Small intestine (tissue), 7 donors: ENCODE results near the gene DIPK1A. TPM values are rescaled to one million over a fixed set of nuclear protein-coding genes. Genes with fewer than 3 reads are reported as not detected.

Source experiments
- DNase-seq, 2 donors: peaks; one replicate each; pipeline versions ENCODE4 v3.0.0 to v3.0.0-alpha.2; 2013
- FAIRE-seq: peaks from 2 replicates; lab custom pipeline; 2012; peaks lifted over from hg19 to GRCh38; lab: Jason Lieb, UNC
- H3K27ac ChIP-seq, 3 donors: one replicate each; pipeline ENCODE4 v1.5.1; 2013; ENCODE audit warnings: low read length in 2 of 3, mild to moderate bottlenecking in 2 of 3, control low read depth in 1 of 3, inconsistent platforms in 1 of 3, low read depth in 1 of 3, moderate library complexity in 1 of 3
- H3K27me3 ChIP-seq, 3 donors: one replicate each; pipeline ENCODE4 v1.6.1; 2013; ENCODE audit warnings: low read length in 3 of 3, inconsistent platforms in 1 of 3; ENCODE audit not compliant: control insufficient read depth in 3 of 3, insufficient read depth in 3 of 3
- H3K36me3 ChIP-seq, 3 donors: one replicate each; pipeline ENCODE4 v1.6.1; 2013; ENCODE audit warnings: low read length in 3 of 3, inconsistent platforms in 1 of 3, low read depth in 1 of 3, mild to moderate bottlenecking in 1 of 3, moderate library complexity in 1 of 3; ENCODE audit not compliant: control insufficient read depth in 3 of 3, insufficient read depth in 2 of 3
- H3K4me1 ChIP-seq, 3 donors: one replicate each; pipeline ENCODE4 v1.6.1; 2013; ENCODE audit warnings: low read length in 2 of 3, inconsistent platforms in 1 of 3, low read depth in 1 of 3, mild to moderate bottlenecking in 1 of 3, moderate library complexity in 1 of 3; ENCODE audit not compliant: control insufficient read depth in 3 of 3, insufficient read depth in 2 of 3
- H3K4me3 ChIP-seq, 3 donors: one replicate each; pipeline ENCODE4 v1.5.1; 2013; ENCODE audit warnings: low read length in 3 of 3, control low read depth in 1 of 3, inconsistent platforms in 1 of 3, low read depth in 1 of 3, mild to moderate bottlenecking in 1 of 3, moderate library complexity in 1 of 3
- H3K9me3 ChIP-seq, 2 donors: one replicate each; pipeline ENCODE4 v1.6.1; 2013; ENCODE audit warnings: low read depth in 1 of 2, low read length in 1 of 2; ENCODE audit not compliant: control insufficient read depth in 2 of 2, insufficient read depth in 1 of 2
- WGBS, 3 donors: extraction: QIAGEN DNeasy Blood & Tissue Kit; methylation state at CpG; one replicate each; pipeline ENCODE4 v1.1.7; 2013; 5-methylcytosine and 5-hydroxymethylcytosine counted together
- polyA plus RNA-seq, 4 donors: library from polyadenylated mRNA; stranded (reverse) in 3 of 4; unstranded in 1 of 4; fragments of 200-250 nt in 3 of 4; fragments of 120-200 nt in 1 of 4; gene quantifications; one replicate each; pipeline versions ENCODE4 v1.2.1 to v1.2.3, GENCODE V29; 2013
- donor health status: healthy with polysubstance abuse.
- donor health status: control.
- donor health status: control.
- donor health status: Bipolar disorder and iron deficiency.
- donor health status: healthy.

Gene DIPK1A
- polyA plus RNA-seq, 4 donors, result 2.0 to 10.4 (median 3.8) TPM

DNA sequence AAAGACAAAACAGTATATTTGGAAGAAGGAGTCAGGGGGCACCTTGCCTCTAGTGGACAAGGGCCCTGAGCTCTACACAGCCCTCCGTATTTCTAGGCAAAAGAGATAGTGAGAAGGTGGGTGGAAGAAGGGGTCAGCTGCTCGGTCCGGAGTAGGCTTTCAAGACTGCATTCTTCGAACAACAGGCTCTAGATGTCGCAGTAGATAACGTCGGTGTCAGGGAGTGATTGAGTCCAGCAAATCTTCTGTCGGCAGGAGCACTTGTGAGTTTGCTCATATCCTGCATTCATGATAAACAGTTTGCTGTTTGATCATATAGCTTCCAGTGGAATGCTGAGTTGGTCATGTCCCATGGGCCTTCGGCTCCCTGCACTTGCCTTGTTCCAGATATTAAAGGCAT is 36.8 kb downstream of the DIPK1A start:
- Histone ChIP-seq H3K27me3 (no peaks in the 10 kb centered on the region), H3K4me1 (no peaks in the 10 kb centered on the region), H3K27ac (peak overlapping the region in 1 of 3 donors; percentile 60), H3K9me3 (no peaks in the 10 kb centered on the region), H3K36me3 (peaks cover 0 to 3% (median 0%) of the 10 kb centered on the region in 3 donors), H3K4me3 (no peak overlapping the region)
- no peak for FAIRE-seq
- WGBS, 3 donors, result 81 to 96% (median 93%) methylated on average over 9 of the region's 9 CpGs
- no peak for DNase-seq

DNA sequence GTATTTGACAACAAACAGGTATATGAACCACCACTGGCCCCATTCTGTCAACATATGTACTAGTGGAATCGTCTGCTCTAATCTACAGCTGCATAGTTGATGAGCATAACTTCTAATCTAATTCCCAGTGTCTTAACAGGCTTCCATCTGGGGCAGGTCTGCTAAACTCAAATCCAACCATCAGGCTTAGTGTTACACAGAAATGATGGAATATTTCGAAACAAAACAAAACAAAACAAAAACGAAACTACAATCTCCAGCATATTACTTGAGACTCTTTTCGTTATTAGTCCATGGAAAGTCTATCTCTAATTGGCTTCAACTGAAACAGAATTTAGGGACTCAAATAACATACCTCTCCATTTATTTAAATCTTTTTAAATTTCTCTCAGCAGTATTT is 37.6 kb downstream of the DIPK1A start:
- H3K27ac ChIP-seq, result peak overlapping the region in 1 of 3 donors; percentile 58
- peaks cover 0 to 3% (median 0%) of the 10 kb centered on the region in 3 donors for H3K36me3 ChIP-seq
- H3K9me3 ChIP-seq, result no peaks in the 10 kb centered on the region
- H3K27me3 ChIP-seq, result no peaks in the 10 kb centered on the region
- H3K4me1 ChIP-seq, result no peaks in the 10 kb centered on the region
- 70 to 83% (median 76%) methylated on average over 4 of the region's 4 CpGs for WGBS, 3 donors
- FAIRE-seq, result no peak
- H3K4me3 ChIP-seq, result no peak overlapping the region
- DNase-seq, result no peak

DNA sequence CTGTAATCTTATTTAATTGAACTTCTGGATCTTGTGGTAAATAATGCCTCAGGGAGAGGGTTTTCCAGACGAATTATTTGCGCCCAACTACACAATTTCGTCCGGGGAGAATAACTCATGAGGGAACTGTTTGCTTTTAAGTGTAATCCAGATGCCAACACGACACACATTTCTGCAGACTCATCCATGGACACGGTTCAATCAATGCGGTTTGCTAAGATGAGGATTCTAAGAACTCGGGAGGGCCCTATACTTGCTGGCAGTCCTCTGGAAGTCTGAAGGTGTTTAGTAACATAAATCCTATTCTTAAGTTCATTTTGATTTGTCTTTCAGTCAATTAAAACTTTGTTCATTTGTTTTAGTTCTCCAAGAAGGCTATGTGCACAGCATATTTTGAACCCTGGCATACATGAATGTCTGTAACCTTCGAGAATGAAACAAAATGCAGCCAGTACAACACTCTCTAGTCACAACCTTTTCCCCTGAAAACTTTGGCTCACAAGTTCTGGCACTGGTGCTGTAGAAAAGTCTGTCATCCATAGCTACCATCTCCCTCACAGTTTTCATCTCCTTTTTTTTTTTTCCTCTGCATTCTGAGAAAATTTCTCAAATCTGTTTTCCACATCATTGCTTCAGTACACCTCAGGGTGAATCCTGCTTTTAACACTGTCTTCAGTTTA is 38.8 kb downstream of the DIPK1A start:
- WGBS, 3 donors, result 83 to 89% (median 88%) methylated on average over 9 of the region's 9 CpGs
- Histone ChIP-seq H3K27me3 (no peaks in the 10 kb centered on the region), H3K36me3 (peaks cover 0 to 3% (median 0%) of the 10 kb centered on the region in 3 donors), H3K4me1 (no peaks in the 10 kb centered on the region), H3K27ac (peak overlapping the region in 1 of 3 donors; percentile 28), H3K9me3 (no peaks in the 10 kb centered on the region), H3K4me3 (no peak overlapping the region)
- DNase-seq (no peak), FAIRE-seq (no peak)

DNA sequence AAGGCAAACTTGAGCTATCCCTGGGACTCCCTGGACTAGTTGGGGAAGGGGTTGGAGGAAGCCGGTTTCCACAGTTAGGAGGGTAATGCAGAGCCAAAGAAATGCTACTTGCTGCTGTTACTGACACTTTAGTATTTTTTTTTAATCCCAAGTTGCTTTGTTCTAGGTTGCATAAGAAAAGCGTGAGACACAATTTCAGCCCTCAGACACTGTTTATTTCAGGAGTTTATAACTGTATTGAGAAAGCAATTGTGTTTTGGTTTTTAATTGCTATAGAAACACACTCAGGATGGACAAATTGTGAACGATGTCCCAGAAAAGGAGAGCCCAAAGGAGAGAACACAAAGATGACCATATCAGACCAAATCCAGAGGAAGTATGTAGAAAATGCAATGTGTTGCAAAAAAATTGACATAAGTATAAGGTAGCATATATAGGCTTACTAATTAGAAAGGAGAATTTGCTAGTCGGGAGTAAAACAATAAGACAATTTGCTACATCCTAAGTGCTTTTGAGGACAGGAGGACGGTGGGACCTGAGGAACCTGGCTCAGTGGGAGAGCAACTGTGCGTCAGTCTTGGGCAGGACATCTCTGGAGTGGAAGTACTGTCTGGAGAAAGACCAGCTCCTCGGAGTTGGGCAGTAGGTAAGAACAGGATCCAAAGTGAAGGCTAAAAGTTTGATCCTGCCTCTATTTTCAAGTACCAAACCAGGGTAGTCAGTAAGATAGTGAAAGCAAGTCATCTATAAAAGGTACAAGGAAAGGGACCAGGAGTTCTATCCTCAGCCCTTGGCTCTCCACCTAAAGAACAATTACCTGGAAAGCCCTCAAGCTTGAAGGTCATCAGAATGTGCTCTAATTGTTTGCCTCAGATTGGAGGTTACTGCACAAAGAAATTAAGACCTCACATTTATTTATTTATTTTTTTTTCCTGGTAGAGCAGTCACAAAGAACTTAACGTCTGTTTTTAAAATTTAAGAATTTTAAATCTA is 39.9 kb downstream of the DIPK1A start:
- Histone ChIP-seq H3K36me3 (peaks cover 0 to 3% (median 0%) of the 10 kb centered on the region in 3 donors), H3K27ac (peak overlapping the region in 1 of 3 donors; percentile 52), H3K4me1 (no peaks in the 10 kb centered on the region), H3K4me3 (no peak overlapping the region), H3K9me3 (no peaks in the 10 kb centered on the region), H3K27me3 (no peaks in the 10 kb centered on the region)
- DNase-seq (no peak), FAIRE-seq (no peak)
- 85 to 95% (median 87%) methylated on average over 8 of the region's 8 CpGs for WGBS, 3 donors

DNA sequence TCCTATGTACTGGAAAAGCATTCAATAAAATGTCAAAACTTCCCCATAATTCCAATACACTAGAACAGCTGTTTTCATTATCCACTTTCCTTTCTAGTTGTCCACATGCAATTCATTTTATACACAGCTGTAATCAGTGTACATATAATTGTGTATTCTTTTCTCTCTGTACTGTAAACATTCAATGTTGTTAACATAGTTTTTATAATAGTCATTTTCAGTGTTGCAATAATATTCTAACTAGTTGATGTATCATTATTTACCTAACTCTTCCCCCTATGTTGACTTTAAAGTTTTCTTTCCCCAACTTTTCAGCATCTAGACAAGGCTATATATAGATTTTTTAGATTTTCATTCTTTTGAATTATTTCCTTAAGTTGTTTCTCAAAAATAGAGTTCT is 44.4 kb downstream of the DIPK1A start:
- Histone ChIP-seq H3K4me1 (no peaks in the 10 kb centered on the region), H3K27ac (no peak overlapping the region), H3K4me3 (no peak overlapping the region), H3K9me3 (no peaks in the 10 kb centered on the region), H3K36me3 (no peaks in the 10 kb centered on the region), H3K27me3 (no peaks in the 10 kb centered on the region)
- DNase-seq, result no peak
- FAIRE-seq, result peak; percentile 10

DNA sequence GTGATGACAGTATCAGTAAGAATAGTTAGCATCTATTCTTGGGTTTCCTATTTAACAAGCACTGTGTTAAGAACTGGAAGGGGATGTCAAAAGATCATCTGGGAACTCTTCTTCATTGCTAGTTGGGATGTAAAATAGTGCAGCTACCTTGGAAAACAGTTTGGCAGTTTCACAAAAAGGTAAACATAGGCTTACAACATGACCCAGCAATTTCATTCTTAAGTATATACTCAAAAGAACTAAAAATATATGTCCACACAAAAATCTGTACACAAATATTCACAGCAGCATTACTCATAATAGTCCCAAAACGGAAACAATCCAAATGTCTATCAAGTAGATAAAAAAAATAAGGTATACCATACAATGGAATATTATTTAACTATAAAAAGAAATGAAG is 45.7 kb downstream of the DIPK1A start:
- FAIRE-seq (no peak), DNase-seq (no peak)
- no peaks in the 10 kb centered on the region for H3K9me3 ChIP-seq
- H3K27ac ChIP-seq, result no peak overlapping the region
- 49 to 92% (median 90%) methylated on average over 1 of the region's 1 CpG for WGBS, 3 donors
- H3K4me1 ChIP-seq, result no peaks in the 10 kb centered on the region
- H3K27me3 ChIP-seq, result no peaks in the 10 kb centered on the region
- H3K36me3 ChIP-seq, result no peaks in the 10 kb centered on the region
- no peak overlapping the region for H3K4me3 ChIP-seq

- no peaks in the 10 kb centered on the region for H3K27me3 ChIP-seq
- DNase-seq, result no peak
- no peak for FAIRE-seq
- WGBS, 3 donors, result 84 to 85% (median 84%) methylated on average over 3 of the region's 3 CpGs
- H3K36me3 ChIP-seq, result no peaks in the 10 kb centered on the region
- H3K4me1 ChIP-seq, result no peaks in the 10 kb centered on the region
- no peak overlapping the region for H3K27ac ChIP-seq
- H3K4me3 ChIP-seq, result no peak overlapping the region
- H3K9me3 ChIP-seq, result no peaks in the 10 kb centered on the region
Observed at GRCh38 chr1:92913093-92913819, 48.0 kb downstream of the DIPK1A start.

GRCh38 chr1:92910081-92910480 is 51.2 kb downstream of the DIPK1A start:
- no peaks in the 10 kb centered on the region for H3K36me3 ChIP-seq
- no peaks in the 10 kb centered on the region for H3K27me3 ChIP-seq
- no peaks in the 10 kb centered on the region for H3K4me1 ChIP-seq
- no peak overlapping the region for H3K27ac ChIP-seq
- peak in 1 of 2 donors; percentile 21 for DNase-seq
- no peak for FAIRE-seq
- no peak overlapping the region for H3K4me3 ChIP-seq
- H3K9me3 ChIP-seq, result no peaks in the 10 kb centered on the region
- WGBS, 3 donors, result 55 to 70% (median 59%) methylated on average over 4 of the region's 4 CpGs
